HCT116 (cell line): ENCODE data around the gene ACTBL2. TPM values are rescaled to one million over a fixed set of nuclear protein-coding genes. Genes with fewer than 3 reads are reported as not detected.

Experiments used
- ATAC-seq: fragments of 200-7000 bp; cut with Tn5 transposase; 2 replicates; pipeline ENCODE4 v1.9.1; 2020; ENCODE audit warnings: mild to moderate bottlenecking, moderate library complexity
- BruUV-seq: library from RNA; stranded (reverse); fragments of 400-500 nt; replicated peaks from 2 replicates; lab custom pipeline; 2021; lab: Mats Ljungman, UMichigan
- CTCF ChIA-PET: fragments of 300-600 bp; sonication (Branson Sonifier 250); formaldehyde crosslinking; loops from one replicate; lab custom pipeline; 2021; ENCODE audit warnings: antibody characterized with exemption; lab: Charles Lee
- POLR2A ChIA-PET: fragments of 300-600, 350-600 bp; sonication (Branson Sonifier 250); formaldehyde crosslinking; loops from one replicate; lab custom pipeline; 2021; ENCODE audit warnings: antibody characterized with exemption; lab: Charles Lee
- RAD21 ChIA-PET, 2 experiments: fragments of 300-600 bp; sonication (Branson Sonifier 250); formaldehyde crosslinking; loops; one replicate each; lab custom pipeline; 2023; ENCODE audit warnings: low total read pairs in 2 of 2; ENCODE audit not compliant: uncharacterized antibody in 2 of 2, unreplicated experiment in 2 of 2, low non-redundant PET in 1 of 2; lab: Charles Lee
- DNase-seq: peaks from one replicate; pipeline ENCODE4 v3.0.0-alpha.2; 2010; ENCODE audit warnings: low read depth, low spot score
- H2AFZ ChIP-seq: fragments of 200-600 bp; shearing (Covaris generic), sonication (generic); 2 replicates; pipeline ENCODE4 v1.6.1; 2017; ENCODE audit warnings: low read depth, mixed run types, mixed read lengths, antibody characterized with exemption, low read length; ENCODE audit not compliant: poor library complexity, severe bottlenecking
- H3K27ac ChIP-seq: 2 replicates; pipeline ENCODE4 v1.5.1; 2012; ENCODE audit warnings: low read depth, low read length
- H3K27me3 ChIP-seq: fragments of 200-600 bp; sonication (generic); 2 replicates; pipeline ENCODE4 v1.6.1; 2016; ENCODE audit warnings: mixed run types, low read length, mixed read lengths; ENCODE audit not compliant: insufficient read depth
- H3K36me3 ChIP-seq, 2 experiments: fragments of 200-500 bp in 1 of 2; fragments of 200-600 bp in 1 of 2; sonication (Bioruptor generic) in 1 of 2; sonication (generic) in 1 of 2; 2 replicates each; pipeline versions ENCODE4 v1.5.1 to v1.6.1; 2014 to 2016; ENCODE audit warnings: low read length in 2 of 2, inconsistent platforms in 1 of 2, mixed read lengths in 1 of 2, mixed run types in 1 of 2; ENCODE audit not compliant: insufficient read depth in 2 of 2, control insufficient read depth in 1 of 2
- H3K4me1 ChIP-seq, 2 experiments: fragments of 200-600 bp in 1 of 2; sonication (generic) in 1 of 2; 2 replicates each; pipeline versions ENCODE4 v1.5.1 to v1.6.1; 2012 to 2017; ENCODE audit warnings: low read length in 2 of 2, inconsistent platforms in 1 of 2, mild to moderate bottlenecking in 1 of 2, mixed read lengths in 1 of 2, mixed run types in 1 of 2, moderate library complexity in 1 of 2; ENCODE audit not compliant: insufficient read depth in 2 of 2, control insufficient read depth in 1 of 2
- H3K4me2 ChIP-seq: fragments of 200-600 bp; sonication (generic); 2 replicates; pipeline ENCODE4 v1.6.1; 2017; ENCODE audit warnings: mixed run types, low read length, mixed read lengths
- H3K4me3 ChIP-seq, 2 experiments: fragments of 200-600 bp in 1 of 2; sonication (generic) in 1 of 2; replicated peaks in 1 of 2; 2 replicates each; pipeline ENCODE4 v1.5.1; 2011 to 2016; ENCODE audit warnings: low read length in 2 of 2, control low read depth in 1 of 2, low read depth in 1 of 2, mild to moderate bottlenecking in 1 of 2, mixed read lengths in 1 of 2, mixed run types in 1 of 2
- H3K79me2 ChIP-seq: fragments of 200-600 bp; sonication (generic); 2 replicates; pipeline ENCODE4 v1.6.1; 2017; ENCODE audit warnings: mild to moderate bottlenecking, mixed run types, low read length, moderate library complexity, mixed read lengths; ENCODE audit not compliant: insufficient read depth
- H3K9ac ChIP-seq: fragments of 200-600 bp; sonication (generic); 2 replicates; pipeline ENCODE4 v1.6.1; 2016; ENCODE audit warnings: low read length, mixed read lengths
- H3K9me2 ChIP-seq: fragments of 200-600 bp; sonication (generic), shearing (Covaris generic); 2 replicates; pipeline ENCODE4 v1.6.1; 2017; ENCODE audit warnings: mixed run types, mild to moderate bottlenecking, moderate library complexity; ENCODE audit not compliant: insufficient read depth
- H3K9me3 ChIP-seq, 2 experiments: fragments of 200-500 bp in 1 of 2; fragments of 200-600 bp in 1 of 2; sonication (Bioruptor generic) in 1 of 2; sonication (generic) in 1 of 2; 2 replicates each; pipeline ENCODE4 v1.6.1; 2014 to 2017; ENCODE audit warnings: low read length in 2 of 2, mixed read lengths in 2 of 2, inconsistent platforms in 1 of 2, low read depth in 1 of 2, mild to moderate bottlenecking in 1 of 2, mixed run types in 1 of 2, moderate library complexity in 1 of 2; ENCODE audit not compliant: control insufficient read depth in 1 of 2, insufficient read depth in 1 of 2
- H4K20me1 ChIP-seq: fragments of 200-600 bp; sonication (generic), shearing (Covaris generic); 2 replicates; pipeline ENCODE4 v1.6.1; 2017; ENCODE audit warnings: mixed run types, mild to moderate bottlenecking, moderate library complexity; ENCODE audit not compliant: insufficient read depth
- ATF3 ChIP-seq: IDR thresholded peaks from 2 replicates; pipeline ENCODE4 v1.6.1; 2012
- CBX3 ChIP-seq: IDR thresholded peaks from 2 replicates; pipeline ENCODE4 v1.6.1; 2012; ENCODE audit warnings: low read depth
- CTCF ChIP-seq, 3 experiments: fragments of 200-600 bp in 1 of 3; sonication (generic) in 1 of 3; IDR thresholded peaks in 2 of 3; conservative IDR thresholded peaks in 1 of 3; 2 replicates each; pipeline ENCODE4 v1.5.1; 2012 to 2017; ENCODE audit warnings: low read depth in 2 of 3, low read length in 2 of 3, antibody characterized with exemption in 1 of 3, borderline replicate concordance in 1 of 3, control low read depth in 1 of 3, mild to moderate bottlenecking in 1 of 3, mixed read lengths in 1 of 3, mixed run types in 1 of 3, moderate library complexity in 1 of 3; ENCODE audit not compliant: insufficient read depth in 1 of 3
- ELF1 ChIP-seq: IDR thresholded peaks from 2 replicates; pipeline ENCODE4 v1.6.1; 2012; ENCODE audit warnings: low read depth, borderline replicate concordance
- EZH2 ChIP-seq: fragments of 200-600 bp; sonication (generic); IDR thresholded peaks from 2 replicates; pipeline ENCODE4 v1.6.1; 2017; ENCODE audit warnings: antibody characterized with exemption, mixed run types
- EZH2phosphoT487 ChIP-seq: fragments of 200-600 bp; IDR thresholded peaks from 2 replicates; pipeline ENCODE4 v1.6.1; 2018; ENCODE audit warnings: antibody characterized with exemption, borderline replicate concordance
- JUND ChIP-seq: IDR thresholded peaks from 2 replicates; pipeline ENCODE4 v1.6.1; 2012
- MAX ChIP-seq: IDR thresholded peaks from 2 replicates; pipeline ENCODE4 v1.6.1; 2012
- POLR2A ChIP-seq: IDR thresholded peaks from 2 replicates; pipeline ENCODE4 v1.7.0; 2011; ENCODE audit warnings: borderline replicate concordance; ENCODE audit not compliant: insufficient read depth, insufficient read length; ENCODE audit errors: extremely low read depth
- POLR2AphosphoS5 ChIP-seq: IDR thresholded peaks from 2 replicates; pipeline ENCODE4 v1.6.1; 2011; ENCODE audit warnings: mild to moderate bottlenecking, low read depth, low read length, moderate library complexity
- RAD21 ChIP-seq: IDR thresholded peaks from 2 replicates; pipeline ENCODE4 v1.6.1; 2012; ENCODE audit warnings: low read depth, mild to moderate bottlenecking
- REST ChIP-seq: IDR thresholded peaks from 2 replicates; pipeline ENCODE4 v1.6.1; 2012; ENCODE audit warnings: low read depth
- SP1 ChIP-seq: IDR thresholded peaks from 2 replicates; pipeline ENCODE4 v1.6.1; 2012; ENCODE audit warnings: low read depth
- SRF ChIP-seq: IDR thresholded peaks from 2 replicates; pipeline ENCODE4 v1.6.1; 2012; ENCODE audit warnings: low read depth
- TCF7L2 ChIP-seq: IDR thresholded peaks from 2 replicates; pipeline ENCODE4 v1.7.0; 2011; ENCODE audit warnings: borderline replicate concordance, inconsistent platforms; ENCODE audit not compliant: insufficient read depth, insufficient read length; ENCODE audit errors: extremely low read depth
- YY1 ChIP-seq: IDR thresholded peaks from 2 replicates; pipeline ENCODE4 v1.6.1; 2011; ENCODE audit warnings: low read length, low read depth, moderate library complexity, mild to moderate bottlenecking; ENCODE audit not compliant: insufficient replicate concordance; ENCODE audit errors: extremely low read depth
- ZBTB33 ChIP-seq: IDR thresholded peaks from 2 replicates; pipeline ENCODE4 v1.6.1; 2011; ENCODE audit warnings: mild to moderate bottlenecking, low read length, moderate library complexity; ENCODE audit not compliant: insufficient replicate concordance; ENCODE audit errors: extremely low read depth
- ZFX ChIP-seq: fragments of 450-650 bp; IDR thresholded peaks from 2 replicates; pipeline ENCODE4 v1.6.1; 2017
- ZNF274 ChIP-seq: fragments of 200-500 bp; sonication (Bioruptor generic); IDR thresholded peaks from 2 replicates; pipeline ENCODE4 v1.6.1; 2014; ENCODE audit warnings: mild to moderate bottlenecking, low read depth, low read length, inconsistent platforms
- intact Hi-C: fragments of 100-400 bp; cut with micrococcal nuclease; formaldehyde crosslinking; loops from 2 replicates; pipeline ENCODE4 v1.10.0; 2022
- total RNA-seq: library from RNA; stranded (reverse); gene quantifications from one replicate; pipeline ENCODE4 v1.2.1, GENCODE V29; 2021; ENCODE audit not compliant: unreplicated experiment

Gene ACTBL2
- total RNA-seq, 1 experiment from 2014 or later = 0.07 TPM

GRCh38 chr5:57454896-57455295 lies 27.7 kb downstream of the ACTBL2 start:
- no peaks in the 10 kb centered on the region for H3K79me2 ChIP-seq
- ChIA-PET CTCF (no interaction called here), POLR2A (no interaction called here), RAD21 (no interaction called here)
- no peak overlapping the region for H2AFZ ChIP-seq
- H3K4me3 ChIP-seq = no peak overlapping the region
- H3K4me2 ChIP-seq = no peak overlapping the region
- BruUV-seq = no TSS peak
- H3K36me3 ChIP-seq = no peaks in the 10 kb centered on the region
- no peaks in the 10 kb centered on the region for H4K20me1 ChIP-seq
- intact Hi-C loops = no loop called here
- H3K9me2 ChIP-seq = no peaks in the 10 kb centered on the region
- no peaks in the 10 kb centered on the region for H3K4me1 ChIP-seq
- no peak overlapping the region for H3K27ac ChIP-seq
- no peak overlapping the region for H3K9ac ChIP-seq
- DNase-seq (no peak), ATAC-seq (no peak)
- TF ChIP-seq JUND = no peak
- no peak for TF ChIP-seq POLR2A
- TF ChIP-seq REST = no peak
- TF ChIP-seq EZH2 = no peak
- no peak for TF ChIP-seq EZH2phosphoT487
- no peak for TF ChIP-seq SP1
- TF ChIP-seq SRF = no peak
- no peak for TF ChIP-seq CTCF (IDR thresholded peaks at IDR 0.05 in 2 of 3, conservative IDR thresholded peaks at IDR 0.05 in 1 of 3; ENCODE audit: borderline replicate concordance in 1 of 3, insufficient read depth in 1 of 3, low read depth in 2 of 3, low read length in 2 of 3)
- no peak for TF ChIP-seq ATF3
- TF ChIP-seq ZBTB33 = no peak
- no peak for TF ChIP-seq ZNF274
- TF ChIP-seq RAD21 = no peak
- no peak for TF ChIP-seq CBX3
- TF ChIP-seq ELF1 = no peak
- no peak for TF ChIP-seq MAX
- no peak for TF ChIP-seq YY1
- TF ChIP-seq ZFX = no peak
- TF ChIP-seq POLR2AphosphoS5 = no peak
- no peak for TF ChIP-seq TCF7L2
- no peaks in the 10 kb centered on the region for H3K27me3 ChIP-seq
- H3K9me3 ChIP-seq = no peaks in the 10 kb centered on the region
